ENCODE measurements around the gene SLC12A8. TPM values are rescaled to one million over a fixed set of nuclear protein-coding genes. Genes with fewer than 3 reads are reported as not detected.

The SLC12A8 gene
- total RNA-seq, 1 experiment from 2014 or later: 7.1 TPM

DNA sequence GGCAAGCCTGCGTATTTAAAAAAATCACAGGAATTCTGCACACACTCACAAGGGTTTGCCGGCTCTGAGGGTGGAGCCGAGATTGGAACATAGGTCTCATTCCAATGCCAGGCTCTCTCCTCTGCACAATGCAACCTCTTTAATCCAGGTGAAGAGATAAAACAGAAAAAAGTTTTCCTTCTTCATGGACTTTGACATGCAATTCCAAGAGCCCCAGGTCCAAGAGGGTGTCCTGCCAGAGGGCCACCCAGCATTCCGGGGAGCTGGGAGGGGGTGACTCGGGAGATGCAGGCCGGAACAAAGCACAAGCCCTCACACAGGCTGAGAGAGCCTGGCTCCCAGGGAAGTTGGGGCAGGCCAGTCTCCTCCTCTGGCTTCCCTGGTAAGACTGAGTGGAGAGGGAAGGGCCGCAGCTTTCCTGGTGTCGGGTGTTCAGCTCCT, 6.7 kb upstream of the SLC12A8 start:
- Histone ChIP-seq H3K4me1 (ENCODE audit: insufficient read depth, low read length, poor library complexity, severe bottlenecking) (no peaks in the 10 kb centered on the region), H3K27ac (ENCODE audit: low read depth, low read length, poor library complexity, severe bottlenecking) (no peak overlapping the region), H3K9me3 (ENCODE audit: low read depth, low read length, poor library complexity, severe bottlenecking) (no peaks in the 10 kb centered on the region), H3K36me3 (ENCODE audit: insufficient read depth, low read length, poor library complexity, severe bottlenecking) (no peaks in the 10 kb centered on the region), H3K4me3 (ENCODE audit: low read depth, low read length, poor library complexity, severe bottlenecking) (no peak overlapping the region), H3K27me3 (replicated peaks; ENCODE audit: insufficient read depth, low read depth, low read length, poor library complexity) (no peaks in the 10 kb centered on the region)
- no TSS peak for BruUV-seq (replicated peaks)
- TF ChIP-seq, protein P1, sequence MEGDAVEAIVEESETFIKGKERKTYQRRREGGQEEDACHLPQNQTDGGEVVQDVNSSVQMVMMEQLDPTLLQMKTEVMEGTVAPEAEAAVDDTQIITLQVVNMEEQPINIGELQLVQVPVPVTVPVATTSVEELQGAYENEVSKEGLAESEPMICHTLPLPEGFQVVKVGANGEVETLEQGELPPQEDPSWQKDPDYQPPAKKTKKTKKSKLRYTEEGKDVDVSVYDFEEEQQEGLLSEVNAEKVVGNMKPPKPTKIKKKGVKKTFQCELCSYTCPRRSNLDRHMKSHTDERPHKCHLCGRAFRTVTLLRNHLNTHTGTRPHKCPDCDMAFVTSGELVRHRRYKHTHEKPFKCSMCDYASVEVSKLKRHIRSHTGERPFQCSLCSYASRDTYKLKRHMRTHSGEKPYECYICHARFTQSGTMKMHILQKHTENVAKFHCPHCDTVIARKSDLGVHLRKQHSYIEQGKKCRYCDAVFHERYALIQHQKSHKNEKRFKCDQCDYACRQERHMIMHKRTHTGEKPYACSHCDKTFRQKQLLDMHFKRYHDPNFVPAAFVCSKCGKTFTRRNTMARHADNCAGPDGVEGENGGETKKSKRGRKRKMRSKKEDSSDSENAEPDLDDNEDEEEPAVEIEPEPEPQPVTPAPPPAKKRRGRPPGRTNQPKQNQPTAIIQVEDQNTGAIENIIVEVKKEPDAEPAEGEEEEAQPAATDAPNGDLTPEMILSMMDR (conservative IDR thresholded peaks at IDR 0.05; ENCODE audit: low read depth, low read length): no peak
- no peak for DNase-seq (ENCODE audit: low spot score)
- ChIA-PET CTCF (no interaction called here), POLR2A (ENCODE audit: low non-redundant PET) (no interaction called here)
- intact Hi-C loops (cut with micrococcal nuclease; ENCODE audit: unreplicated experiment): no loop called here

DNA sequence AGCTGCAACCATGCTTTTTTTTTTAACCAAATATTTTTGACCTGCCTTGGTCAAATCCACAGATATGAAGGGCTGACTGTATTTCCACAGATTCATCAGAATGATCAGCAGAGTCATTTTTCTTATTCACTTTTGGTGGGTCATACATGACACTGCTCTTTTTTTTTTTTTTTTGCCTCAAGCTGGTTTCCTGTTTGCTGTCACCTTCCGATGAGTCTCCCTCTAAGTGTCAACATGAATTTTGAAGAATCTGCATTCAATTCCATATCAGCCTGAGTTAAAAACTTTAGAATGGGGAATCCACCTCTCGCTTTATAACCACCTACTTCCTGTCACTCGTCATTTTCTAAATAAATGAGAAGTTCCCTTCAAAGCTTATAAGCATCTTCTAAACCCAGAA, 2.2 kb upstream of the SLC12A8 start:
- H3K4me3 ChIP-seq (ENCODE audit: low read depth, low read length, poor library complexity, severe bottlenecking): no peak overlapping the region
- intact Hi-C loops (cut with micrococcal nuclease; ENCODE audit: unreplicated experiment): no loop called here
- DNase-seq (ENCODE audit: low spot score): no peak
- H3K9me3 ChIP-seq (ENCODE audit: low read depth, low read length, poor library complexity, severe bottlenecking): no peaks in the 10 kb centered on the region
- no peaks in the 10 kb centered on the region for H3K27me3 ChIP-seq (replicated peaks; ENCODE audit: insufficient read depth, low read depth, low read length, poor library complexity)
- H3K36me3 ChIP-seq (ENCODE audit: insufficient read depth, low read length, poor library complexity, severe bottlenecking): no peaks in the 10 kb centered on the region
- TF ChIP-seq EZH2 (IDR thresholded peaks at IDR 0.05; ENCODE audit: borderline replicate concordance, low read depth, low read length, poor library complexity, severe bottlenecking): no peak
- peaks cover 18% of the 10 kb centered on the region for H3K4me1 ChIP-seq (ENCODE audit: insufficient read depth, low read length, poor library complexity, severe bottlenecking)
- BruUV-seq (replicated peaks): no TSS peak
- no peak overlapping the region for H3K27ac ChIP-seq (ENCODE audit: low read depth, low read length, poor library complexity, severe bottlenecking)
- POLR2A ChIA-PET (ENCODE audit: low non-redundant PET): no interaction called here
- CTCF ChIA-PET: no interaction called here

DNA sequence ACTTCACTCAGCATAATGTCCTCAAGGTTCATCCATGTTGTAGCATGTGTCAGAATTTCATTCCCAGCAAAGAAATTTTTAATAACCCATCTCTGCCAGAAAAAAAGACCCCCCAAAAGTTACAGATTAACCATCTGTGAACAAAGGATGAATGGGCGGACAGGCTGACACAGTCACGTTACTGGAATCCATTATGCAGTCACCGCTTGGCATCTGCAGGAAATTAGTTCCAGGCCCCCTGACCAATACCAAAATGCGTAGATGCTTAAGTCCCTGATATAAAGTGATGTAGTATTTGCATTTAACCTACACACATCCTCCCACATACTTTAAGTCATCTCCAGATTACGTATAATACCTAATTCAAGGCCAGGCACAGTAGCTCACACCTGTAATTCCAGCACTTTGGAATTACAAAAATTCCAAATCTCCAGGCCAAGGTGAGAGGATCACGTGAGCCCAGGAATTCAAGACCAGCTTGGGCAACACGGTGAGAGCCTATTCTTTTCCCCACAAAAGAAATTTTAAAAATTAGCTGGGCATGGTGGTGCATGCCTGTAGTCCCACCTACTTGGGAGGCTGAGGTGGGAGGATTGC, 1.5 kb upstream of the SLC12A8 start:
- TF ChIP-seq EZH2 (IDR thresholded peaks at IDR 0.05; ENCODE audit: borderline replicate concordance, low read depth, low read length, poor library complexity, severe bottlenecking): no peak
- TF ChIP-seq, protein P1 (conservative IDR thresholded peaks at IDR 0.05; ENCODE audit: low read depth, low read length): no peak
- H3K36me3 ChIP-seq (ENCODE audit: insufficient read depth, low read length, poor library complexity, severe bottlenecking): no peaks in the 10 kb centered on the region
- no peak overlapping the region for H3K27ac ChIP-seq (ENCODE audit: low read depth, low read length, poor library complexity, severe bottlenecking)
- ChIA-PET CTCF (no interaction called here), POLR2A (ENCODE audit: low non-redundant PET) (no interaction called here)
- BruUV-seq (replicated peaks): no TSS peak
- H3K9me3 ChIP-seq (ENCODE audit: low read depth, low read length, poor library complexity, severe bottlenecking): no peaks in the 10 kb centered on the region
- H3K27me3 ChIP-seq (replicated peaks; ENCODE audit: insufficient read depth, low read depth, low read length, poor library complexity): no peaks in the 10 kb centered on the region
- DNase-seq (ENCODE audit: low spot score): no peak
- peaks cover 18% of the 10 kb centered on the region for H3K4me1 ChIP-seq (ENCODE audit: insufficient read depth, low read length, poor library complexity, severe bottlenecking)
- H3K4me3 ChIP-seq (ENCODE audit: low read depth, low read length, poor library complexity, severe bottlenecking): no peak overlapping the region
- intact Hi-C loops (cut with micrococcal nuclease; ENCODE audit: unreplicated experiment): no loop called here

DNA sequence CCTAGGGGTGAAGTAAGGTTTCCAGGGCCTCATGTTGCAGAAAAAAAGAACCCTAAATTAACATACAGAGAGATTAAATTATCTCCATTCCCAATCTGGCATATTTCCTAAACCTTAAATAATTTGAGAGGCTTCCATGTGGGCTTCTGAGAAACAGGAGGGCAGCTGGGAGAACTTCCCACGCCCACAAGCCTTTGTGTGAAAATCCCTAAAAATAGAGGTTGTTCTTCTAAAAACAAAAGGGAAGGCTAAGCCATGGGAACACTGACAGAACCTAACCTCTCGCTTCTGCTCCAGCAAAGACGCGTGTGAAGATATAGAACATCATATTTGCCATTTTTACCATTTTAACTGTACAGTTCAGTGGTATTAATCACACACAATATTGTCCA, 812 bp upstream of the SLC12A8 start:
- H3K27ac ChIP-seq (ENCODE audit: low read depth, low read length, poor library complexity, severe bottlenecking): no peak overlapping the region
- ChIA-PET POLR2A (ENCODE audit: low non-redundant PET) (no interaction called here), CTCF (no interaction called here)
- H3K9me3 ChIP-seq (ENCODE audit: low read depth, low read length, poor library complexity, severe bottlenecking): no peaks in the 10 kb centered on the region
- intact Hi-C loops (cut with micrococcal nuclease; ENCODE audit: unreplicated experiment): no loop called here
- no peak for DNase-seq (ENCODE audit: low spot score)
- H3K4me1 ChIP-seq (ENCODE audit: insufficient read depth, low read length, poor library complexity, severe bottlenecking): peaks cover 18% of the 10 kb centered on the region
- no peak overlapping the region for H3K4me3 ChIP-seq (ENCODE audit: low read depth, low read length, poor library complexity, severe bottlenecking)
- no peak for TF ChIP-seq EZH2 (IDR thresholded peaks at IDR 0.05; ENCODE audit: borderline replicate concordance, low read depth, low read length, poor library complexity, severe bottlenecking)
- TF ChIP-seq, protein P1 (conservative IDR thresholded peaks at IDR 0.05; ENCODE audit: low read depth, low read length): no peak
- H3K36me3 ChIP-seq (ENCODE audit: insufficient read depth, low read length, poor library complexity, severe bottlenecking): no peaks in the 10 kb centered on the region
- no TSS peak for BruUV-seq (replicated peaks)
- no peaks in the 10 kb centered on the region for H3K27me3 ChIP-seq (replicated peaks; ENCODE audit: insufficient read depth, low read depth, low read length, poor library complexity)
